ENCODE measurements around the gene PRDM15.

Gene PRDM15

DNA sequence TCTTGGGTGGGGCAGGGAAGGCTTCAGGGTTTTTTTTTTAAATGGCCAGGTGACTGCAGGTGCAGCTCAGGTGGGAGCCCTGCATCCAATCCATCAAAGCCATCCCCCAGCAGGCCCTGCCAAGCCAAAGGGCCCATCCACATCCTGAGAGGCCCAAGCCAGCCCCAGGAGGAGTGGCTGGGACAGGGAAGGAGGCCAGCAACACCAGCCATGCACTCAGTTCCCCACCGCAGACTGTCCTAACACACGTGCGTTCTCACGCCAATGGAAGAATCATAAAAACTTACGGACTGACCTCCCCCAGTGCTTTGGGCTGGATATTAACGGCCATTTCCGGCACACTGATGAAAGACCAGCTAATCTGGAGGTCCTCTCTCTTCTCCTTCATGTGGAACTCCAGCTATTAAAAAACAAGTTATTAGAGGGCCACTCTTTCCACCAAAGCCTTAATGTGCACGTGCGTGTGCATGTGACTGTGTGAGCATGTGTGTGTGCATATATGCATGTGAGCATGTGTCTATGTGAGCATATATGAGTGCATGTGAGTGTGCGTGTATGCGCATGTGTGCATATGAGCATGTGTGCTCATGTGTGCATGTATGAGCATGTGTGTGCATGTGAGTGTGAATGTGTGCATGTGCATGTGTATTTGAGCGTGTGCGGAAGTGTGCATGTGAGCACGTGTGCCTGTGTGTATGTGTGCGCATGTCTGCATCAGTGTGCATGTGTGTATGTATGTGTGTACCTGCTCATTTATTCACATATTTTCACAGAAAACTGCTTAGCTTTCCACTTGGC lies 39.6 kb upstream of the PRDM15 start:
- no peak overlapping the region for H3K23ac ChIP-seq (ENCODE audit: low read length)
- H3K14ac ChIP-seq (ENCODE audit: low read length): no peak overlapping the region
- H3K9ac ChIP-seq (ENCODE audit: low read length): no peak overlapping the region
- H2AK5ac ChIP-seq (ENCODE audit: low read length): no peak overlapping the region
- H3K4me1 ChIP-seq (ENCODE audit: control insufficient read depth in 1 of 2, insufficient read depth in 2 of 2, low read length in 2 of 2): no peaks in the 10 kb centered on the region
- WGBS (ENCODE audit: extremely low coverage, insufficient coverage, insufficient read length): no CpG with 5 or more reads among the region's 15 CpGs
- H3K27ac ChIP-seq (ENCODE audit: low read depth, low read length): no peak overlapping the region
- H3K79me1 ChIP-seq (ENCODE audit: low read length): no peaks in the 10 kb centered on the region
- H4K91ac ChIP-seq (ENCODE audit: low read depth, low read length): no peak overlapping the region
- H3K79me2 ChIP-seq (ENCODE audit: control insufficient read depth, insufficient read depth, low read length, poor library complexity): no peaks in the 10 kb centered on the region
- H3K18ac ChIP-seq (ENCODE audit: low read length): no peak overlapping the region
- H3K27me3 ChIP-seq (ENCODE audit: insufficient read depth, low read length): no peaks in the 10 kb centered on the region
- DNase-seq: no peak
- H2BK5ac ChIP-seq (ENCODE audit: low read depth, low read length, poor library complexity): no peak overlapping the region
- H3K9me3 ChIP-seq (ENCODE audit: insufficient read depth, low read depth, low read length): no peaks in the 10 kb centered on the region
- H2BK120ac ChIP-seq (ENCODE audit: insufficient read depth, low read length, poor library complexity): no peak overlapping the region
- H3K4me3 ChIP-seq (ENCODE audit: low read depth, low read length): peak overlapping the region; percentile 18
- no peak overlapping the region for H2BK12ac ChIP-seq (ENCODE audit: low read length)
- H4K12ac ChIP-seq (ENCODE audit: low read depth, low read length): no peak overlapping the region
- no peak overlapping the region for H3K4ac ChIP-seq (ENCODE audit: low read depth, low read length)
- no peak overlapping the region for H4K8ac ChIP-seq (ENCODE audit: low read depth, low read length)
- no peak overlapping the region for H3K4me2 ChIP-seq (ENCODE audit: low read length)
- H2AFZ ChIP-seq (ENCODE audit: insufficient read depth, low read length, poor library complexity): no peak overlapping the region
- H3K36me3 ChIP-seq (ENCODE audit: control insufficient read depth in 1 of 2, insufficient read depth in 2 of 2, low read length in 2 of 2): no peaks in the 10 kb centered on the region

DNA sequence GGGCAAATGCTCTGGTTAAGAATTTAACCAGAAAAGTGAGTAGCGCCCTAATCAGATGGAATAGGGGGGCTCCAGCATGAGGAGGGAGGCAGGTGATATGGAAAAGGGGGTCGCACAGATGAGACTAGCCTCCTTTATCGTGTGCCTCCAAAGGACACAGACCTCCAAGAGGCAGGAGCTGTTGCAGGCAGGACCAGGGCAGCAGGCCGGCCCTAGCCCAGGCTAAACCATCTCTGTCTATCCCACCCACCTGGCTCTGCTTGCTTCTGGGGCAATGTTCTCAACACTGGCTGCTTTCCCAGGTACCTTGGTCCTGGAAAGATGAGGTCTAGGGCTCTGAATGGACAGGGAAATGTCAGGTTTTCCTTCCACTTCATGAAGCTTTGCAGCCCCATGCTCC lies 38.4 kb upstream of the PRDM15 start:
- no peak for DNase-seq
- no peak overlapping the region for H3K14ac ChIP-seq (ENCODE audit: low read length)
- H3K4ac ChIP-seq (ENCODE audit: low read depth, low read length): no peak overlapping the region
- no peaks in the 10 kb centered on the region for H3K9me3 ChIP-seq (ENCODE audit: insufficient read depth, low read depth, low read length)
- no peak overlapping the region for H2BK12ac ChIP-seq (ENCODE audit: low read length)
- H4K12ac ChIP-seq (ENCODE audit: low read depth, low read length): no peak overlapping the region
- H2AK5ac ChIP-seq (ENCODE audit: low read length): no peak overlapping the region
- H3K79me1 ChIP-seq (ENCODE audit: low read length): no peaks in the 10 kb centered on the region
- no peak overlapping the region for H2BK120ac ChIP-seq (ENCODE audit: insufficient read depth, low read length, poor library complexity)
- no peak overlapping the region for H3K23ac ChIP-seq (ENCODE audit: low read length)
- H2BK5ac ChIP-seq (ENCODE audit: low read depth, low read length, poor library complexity): no peak overlapping the region
- H3K27me3 ChIP-seq (ENCODE audit: insufficient read depth, low read length): no peaks in the 10 kb centered on the region
- H3K4me3 ChIP-seq (ENCODE audit: low read depth, low read length): no peak overlapping the region
- H3K4me2 ChIP-seq (ENCODE audit: low read length): no peak overlapping the region
- H3K18ac ChIP-seq (ENCODE audit: low read length): no peak overlapping the region
- H3K9ac ChIP-seq (ENCODE audit: low read length): no peak overlapping the region
- H3K36me3 ChIP-seq (ENCODE audit: control insufficient read depth in 1 of 2, insufficient read depth in 2 of 2, low read length in 2 of 2): no peaks in the 10 kb centered on the region
- no CpG with 5 or more reads among the region's 4 CpGs for WGBS (ENCODE audit: extremely low coverage, insufficient coverage, insufficient read length)
- H2AFZ ChIP-seq (ENCODE audit: insufficient read depth, low read length, poor library complexity): no peak overlapping the region
- no peak overlapping the region for H4K8ac ChIP-seq (ENCODE audit: low read depth, low read length)
- H3K4me1 ChIP-seq (ENCODE audit: control insufficient read depth in 1 of 2, insufficient read depth in 2 of 2, low read length in 2 of 2): no peaks in the 10 kb centered on the region
- no peak overlapping the region for H4K91ac ChIP-seq (ENCODE audit: low read depth, low read length)
- no peaks in the 10 kb centered on the region for H3K79me2 ChIP-seq (ENCODE audit: control insufficient read depth, insufficient read depth, low read length, poor library complexity)
- H3K27ac ChIP-seq (ENCODE audit: low read depth, low read length): no peak overlapping the region

DNA sequence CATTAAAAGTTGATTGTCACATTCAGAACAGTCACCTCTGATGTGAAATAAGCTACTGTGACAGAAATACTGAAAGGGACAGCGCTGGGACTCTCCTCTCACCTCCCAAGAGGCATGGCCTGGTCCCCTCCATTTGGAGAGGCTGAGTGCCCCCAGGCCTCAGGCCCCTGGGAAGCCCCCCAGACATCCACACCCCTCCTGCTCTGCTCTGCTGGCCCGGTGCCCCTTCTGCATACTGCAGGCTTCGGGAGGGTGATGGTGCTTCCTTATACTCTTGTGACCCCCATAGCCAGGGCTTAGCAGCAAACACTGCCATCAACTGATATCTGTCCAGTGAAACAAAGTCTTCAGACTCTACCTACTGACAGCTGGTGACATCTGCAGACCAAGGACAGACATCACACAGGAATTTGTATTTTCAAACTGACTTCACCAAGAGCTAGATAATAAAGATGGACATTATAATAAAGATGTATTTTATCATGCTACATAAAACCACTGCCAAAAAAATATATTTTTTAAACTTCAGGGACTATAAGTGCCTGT lies 37.8 kb upstream of the PRDM15 start:
- no CpG with 5 or more reads among the region's 3 CpGs for WGBS (ENCODE audit: extremely low coverage, insufficient coverage, insufficient read length)
- no peaks in the 10 kb centered on the region for H3K9me3 ChIP-seq (ENCODE audit: insufficient read depth, low read depth, low read length)

DNA sequence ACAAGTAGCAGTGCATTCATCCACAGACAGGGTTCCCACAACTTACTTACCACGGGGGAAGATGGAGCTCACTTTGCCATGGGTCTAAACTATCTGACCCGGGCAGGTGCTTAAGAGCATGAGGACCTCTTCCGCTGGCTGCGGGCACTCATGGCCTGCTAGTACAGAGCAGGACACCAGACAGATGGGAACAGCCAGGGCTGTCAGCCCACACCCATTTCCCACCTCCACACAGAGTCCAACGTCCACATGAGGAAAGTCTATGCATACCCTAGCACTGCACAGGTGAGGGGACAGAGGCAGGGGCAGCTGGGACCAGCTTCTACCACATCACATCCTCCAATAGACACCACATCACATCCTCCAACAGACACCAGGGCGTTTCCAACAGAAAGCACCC lies 35.8 kb upstream of the PRDM15 start:
- Histone ChIP-seq H3K79me1 (ENCODE audit: low read length) (no peaks in the 10 kb centered on the region), H2BK12ac (ENCODE audit: low read length) (no peak overlapping the region), H3K27ac (ENCODE audit: low read depth, low read length) (no peak overlapping the region), H2AFZ (ENCODE audit: insufficient read depth, low read length, poor library complexity) (no peak overlapping the region), H3K14ac (ENCODE audit: low read length) (no peak overlapping the region), H3K79me2 (ENCODE audit: control insufficient read depth, insufficient read depth, low read length, poor library complexity) (no peaks in the 10 kb centered on the region), H3K4me3 (ENCODE audit: low read depth, low read length) (no peak overlapping the region), H3K18ac (ENCODE audit: low read length) (no peak overlapping the region), H3K4ac (ENCODE audit: low read depth, low read length) (no peak overlapping the region), H3K4me2 (ENCODE audit: low read length) (no peak overlapping the region), H3K27me3 (ENCODE audit: insufficient read depth, low read length) (no peaks in the 10 kb centered on the region), H4K8ac (ENCODE audit: low read depth, low read length) (no peak overlapping the region), H2AK5ac (ENCODE audit: low read length) (no peak overlapping the region), H3K4me1 (ENCODE audit: control insufficient read depth in 1 of 2, insufficient read depth in 2 of 2, low read length in 2 of 2) (no peaks in the 10 kb centered on the region), H3K9me3 (ENCODE audit: insufficient read depth, low read depth, low read length) (no peaks in the 10 kb centered on the region), H4K91ac (ENCODE audit: low read depth, low read length) (no peak overlapping the region), H2BK120ac (ENCODE audit: insufficient read depth, low read length, poor library complexity) (no peak overlapping the region), H3K36me3 (ENCODE audit: control insufficient read depth in 1 of 2, insufficient read depth in 2 of 2, low read length in 2 of 2) (peaks cover 0 to 2% of the 10 kb centered on the region in 2 experiments), H2BK5ac (ENCODE audit: low read depth, low read length, poor library complexity) (no peak overlapping the region), H3K9ac (ENCODE audit: low read length) (no peak overlapping the region), H3K23ac (ENCODE audit: low read length) (no peak overlapping the region), H4K12ac (ENCODE audit: low read depth, low read length) (no peak overlapping the region)
- WGBS (ENCODE audit: extremely low coverage, insufficient coverage, insufficient read length): no CpG with 5 or more reads among the region's 6 CpGs
- no peak for DNase-seq

More for the DNA sequence above, 37.8 kb upstream of the PRDM15 start:
- H2AK5ac ChIP-seq (ENCODE audit: low read length): no peak overlapping the region
- no peak overlapping the region for H2BK12ac ChIP-seq (ENCODE audit: low read length)
- no peak overlapping the region for H3K4me3 ChIP-seq (ENCODE audit: low read depth, low read length)
- no peak overlapping the region for H2BK120ac ChIP-seq (ENCODE audit: insufficient read depth, low read length, poor library complexity)
- no peak overlapping the region for H3K9ac ChIP-seq (ENCODE audit: low read length)
- no peak overlapping the region for H2AFZ ChIP-seq (ENCODE audit: insufficient read depth, low read length, poor library complexity)
- no peak for DNase-seq
- no peaks in the 10 kb centered on the region for H3K79me1 ChIP-seq (ENCODE audit: low read length)
- H3K27me3 ChIP-seq (ENCODE audit: insufficient read depth, low read length): no peaks in the 10 kb centered on the region
- H2BK5ac ChIP-seq (ENCODE audit: low read depth, low read length, poor library complexity): no peak overlapping the region
- H4K8ac ChIP-seq (ENCODE audit: low read depth, low read length): no peak overlapping the region
- H3K4me1 ChIP-seq (ENCODE audit: control insufficient read depth in 1 of 2, insufficient read depth in 2 of 2, low read length in 2 of 2): no peaks in the 10 kb centered on the region
- H4K91ac ChIP-seq (ENCODE audit: low read depth, low read length): no peak overlapping the region
- H3K36me3 ChIP-seq (ENCODE audit: control insufficient read depth in 1 of 2, insufficient read depth in 2 of 2, low read length in 2 of 2): peaks cover 0 to 2% of the 10 kb centered on the region in 2 experiments
- H4K12ac ChIP-seq (ENCODE audit: low read depth, low read length): no peak overlapping the region
- H3K27ac ChIP-seq (ENCODE audit: low read depth, low read length): no peak overlapping the region
- no peak overlapping the region for H3K14ac ChIP-seq (ENCODE audit: low read length)
- H3K18ac ChIP-seq (ENCODE audit: low read length): no peak overlapping the region
- no peak overlapping the region for H3K4ac ChIP-seq (ENCODE audit: low read depth, low read length)
- no peak overlapping the region for H3K23ac ChIP-seq (ENCODE audit: low read length)
- H3K79me2 ChIP-seq (ENCODE audit: control insufficient read depth, insufficient read depth, low read length, poor library complexity): no peaks in the 10 kb centered on the region
- H3K4me2 ChIP-seq (ENCODE audit: low read length): no peak overlapping the region
